GM06990 (cell line): ENCODE data around the gene ACVR1C.
A peak's percentile ranks its signal among the peaks of the same experiment; 100 is the strongest.

Source experiments
- DNase-seq: peaks from one replicate; pipeline ENCODE4 v3.0.0-alpha.2; 2011; ENCODE audit not compliant: insufficient read length; ENCODE audit errors: extremely low read depth
- H3K27me3 ChIP-seq: replicated peaks from 2 replicates; pipeline ENCODE4 v1.6.0; 2011; ENCODE audit warnings: low read length; ENCODE audit not compliant: control insufficient read depth, insufficient read depth
- H3K36me3 ChIP-seq: 2 replicates; pipeline ENCODE4 v1.5.1; 2011; ENCODE audit warnings: low read length; ENCODE audit not compliant: control insufficient read depth, insufficient read depth
- H3K4me3 ChIP-seq: replicated peaks from 2 replicates; pipeline ENCODE4 v1.5.1; 2011; ENCODE audit warnings: low read depth, mild to moderate bottlenecking, control low read depth, low read length
- CTCF ChIP-seq: IDR thresholded peaks from 2 replicates; pipeline ENCODE4 v1.5.1; 2011; ENCODE audit warnings: low read length, control low read depth, mild to moderate bottlenecking, inconsistent platforms; ENCODE audit not compliant: insufficient read depth, poor library complexity, severe bottlenecking

The ACVR1C gene

GRCh38 chr2:157628477-157629415 lies at the start of gene ACVR1C:
Gene ACVR1C, minus strand, starts transcription at chr2:157628864. Its CDS starts 220 bp downstream, at chr2:157628644.
- no peaks in the 10 kb centered on the region; the same call in 1 of the 2 replicates for H3K27me3 ChIP-seq
- DNase-seq, result peak; percentile 52
- peak; percentile 59 for TF ChIP-seq CTCF
- no peaks in the 10 kb centered on the region for H3K36me3 ChIP-seq
- H3K4me3 ChIP-seq, result peak within 1 kb of the TSS; percentile 40

GRCh38 chr2:157677941-157678340 lies 49.3 kb upstream of the ACVR1C start:
- no peak overlapping the region for H3K4me3 ChIP-seq
- no peaks in the 10 kb centered on the region for H3K27me3 ChIP-seq
- no peak for DNase-seq
- TF ChIP-seq CTCF, result no peak
- H3K36me3 ChIP-seq, result no peaks in the 10 kb centered on the region

GRCh38 chr2:157672129-157672528 lies 43.5 kb upstream of the ACVR1C start:
- no peak for DNase-seq
- Histone ChIP-seq H3K27me3 (no peaks in the 10 kb centered on the region), H3K4me3 (no peak overlapping the region), H3K36me3 (no peaks in the 10 kb centered on the region)
- no peak for TF ChIP-seq CTCF

GRCh38 chr2:157662401-157662800 lies 33.7 kb upstream of the ACVR1C start:
- Histone ChIP-seq H3K27me3 (no peaks in the 10 kb centered on the region), H3K36me3 (no peaks in the 10 kb centered on the region), H3K4me3 (no peak overlapping the region)
- DNase-seq, result no peak
- TF ChIP-seq CTCF, result no peak

GRCh38 chr2:157661776-157662175 lies 33.1 kb upstream of the ACVR1C start:
- no peak overlapping the region for H3K4me3 ChIP-seq
- H3K27me3 ChIP-seq, result no peaks in the 10 kb centered on the region
- no peak for TF ChIP-seq CTCF
- DNase-seq, result no peak
- no peaks in the 10 kb centered on the region for H3K36me3 ChIP-seq
